Smooth muscle cell (in vitro differentiated cells): ENCODE data around the gene RAPGEF1. TPM values are rescaled to one million over a fixed set of nuclear protein-coding genes. Genes with fewer than 3 reads are reported as not detected.

ENCODE experiments used
- DNase-seq: peaks from one replicate; lab custom pipeline; 2025; ENCODE audit not compliant: unreplicated experiment; lab: John Stamatoyannopoulos, UW
- H2AFZ ChIP-seq: fragments of 200-600 bp; sonication (generic); 2 replicates; pipeline ENCODE4 v1.6.0; 2016; ENCODE audit warnings: antibody characterized with exemption, low read depth, mild to moderate bottlenecking
- H3F3A ChIP-seq: fragments of 200-600 bp; sonication (generic); 2 replicates; pipeline ENCODE4 v1.6.0; 2017; ENCODE audit warnings: antibody characterized with exemption, low read depth
- H3K27ac ChIP-seq: fragments of 200-600 bp; sonication (generic); 2 replicates; pipeline ENCODE4 v1.5.1; 2016; ENCODE audit warnings: low read depth, mild to moderate bottlenecking
- H3K27me3 ChIP-seq: fragments of 200-600 bp; sonication (generic); 2 replicates; pipeline ENCODE4 v1.6.1; 2016; ENCODE audit warnings: low read depth, mild to moderate bottlenecking
- H3K36me3 ChIP-seq: fragments of 200-600 bp; sonication (generic); 2 replicates; pipeline ENCODE4 v1.5.1; 2016; ENCODE audit warnings: low read depth
- H3K4me1 ChIP-seq: fragments of 200-600 bp; sonication (generic); 2 replicates; pipeline ENCODE4 v1.5.1; 2016; ENCODE audit warnings: low read depth
- H3K4me2 ChIP-seq: fragments of 200-600 bp; sonication (generic); 2 replicates; pipeline ENCODE4 v1.6.0; 2016; ENCODE audit warnings: mild to moderate bottlenecking
- H3K4me3 ChIP-seq: fragments of 200-600 bp; sonication (generic); 2 replicates; pipeline ENCODE4 v1.5.1; 2016; ENCODE audit warnings: mild to moderate bottlenecking
- H3K79me2 ChIP-seq: fragments of 200-600 bp; sonication (generic); 2 replicates; pipeline ENCODE4 v1.6.0; 2016; ENCODE audit warnings: low read depth, mild to moderate bottlenecking
- H3K9ac ChIP-seq: fragments of 200-600 bp; sonication (generic); 2 replicates; pipeline ENCODE4 v1.6.0; 2016; ENCODE audit warnings: low read depth
- H3K9me3 ChIP-seq: fragments of 200-600 bp; sonication (generic); replicated peaks from 2 replicates; pipeline ENCODE4 v1.5.1; 2016; ENCODE audit warnings: low read depth
- H4K20me1 ChIP-seq: fragments of 200-600 bp; sonication (generic); 2 replicates; pipeline ENCODE4 v1.6.0; 2016; ENCODE audit warnings: low read depth
- WGBS: methylation state at CpG from one replicate; pipeline ENCODE4 v1.1.7; 2016; ENCODE audit warnings: low lambda C conversion rate; 5-methylcytosine and 5-hydroxymethylcytosine counted together
- polyA plus RNA-seq: library from polyadenylated mRNA; unstranded; fragments of >200 nt; fragmentation: Nextera tagmentation; extraction: Ambion mirVana; gene quantifications from 2 replicates; pipeline ENCODE4 v1.2.1, GENCODE V29; 2016
- total RNA-seq: library from RNA; depleted of rRNA; stranded (reverse); fragments of >200 nt; gene quantifications from 2 replicates; pipeline ENCODE4 v1.2.3, GENCODE V29; 2014
- TF ChIP-seq, protein P1 (sequence below): fragments of 200-600 bp; sonication (generic); IDR thresholded peaks from 2 replicates; pipeline ENCODE4 v1.5.1; 2017; ENCODE audit warnings: borderline replicate concordance, mild to moderate bottlenecking, antibody characterized with exemption; ENCODE audit not compliant: insufficient read depth, poor library complexity, severe bottlenecking

Gene RAPGEF1
- total and polyA plus RNA-seq, 2 experiments from 2014 or later, result 16.4 to 17.8 TPM

DNA sequence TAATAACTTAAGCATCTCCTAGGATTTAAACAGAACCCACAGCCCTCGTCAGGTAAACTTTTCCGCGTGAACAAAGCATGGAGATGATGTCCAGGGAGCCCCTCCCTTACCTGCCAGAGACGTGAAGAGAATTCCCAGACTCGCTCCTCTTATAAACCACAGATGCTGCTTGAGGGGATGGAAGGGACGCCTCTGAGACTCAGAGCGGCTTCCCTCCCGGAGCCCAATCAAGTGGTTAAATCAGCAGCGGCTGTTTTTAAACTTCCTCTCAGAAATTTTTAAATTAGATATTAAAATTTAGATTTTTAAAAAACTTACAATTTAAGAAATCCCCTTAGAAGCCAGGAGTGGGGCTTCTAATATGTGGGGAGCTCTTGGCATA is 71.8 kb downstream of the RAPGEF1 start:
- peaks cover 25% of the 10 kb centered on the region for H3K79me2 ChIP-seq
- no peak for DNase-seq
- H3K27me3 ChIP-seq, result no peaks in the 10 kb centered on the region
- H2AFZ ChIP-seq, result no peak overlapping the region
- peak overlapping the region; percentile 74 for H3K27ac ChIP-seq
- WGBS, result 65% methylated on average over 9 of the region's 9 CpGs
- no peak overlapping the region for H3K9ac ChIP-seq
- no peaks in the 10 kb centered on the region for H3K9me3 ChIP-seq
- H3K4me2 ChIP-seq, result peak overlapping the region; percentile 64
- H3K4me1 ChIP-seq, result peaks cover 23% of the 10 kb centered on the region
- H4K20me1 ChIP-seq, result peaks cover 73% of the 10 kb centered on the region
- H3K36me3 ChIP-seq, result no peaks in the 10 kb centered on the region
- peaks cover 3% of the 10 kb centered on the region for H3F3A ChIP-seq
- TF ChIP-seq, protein P1, sequence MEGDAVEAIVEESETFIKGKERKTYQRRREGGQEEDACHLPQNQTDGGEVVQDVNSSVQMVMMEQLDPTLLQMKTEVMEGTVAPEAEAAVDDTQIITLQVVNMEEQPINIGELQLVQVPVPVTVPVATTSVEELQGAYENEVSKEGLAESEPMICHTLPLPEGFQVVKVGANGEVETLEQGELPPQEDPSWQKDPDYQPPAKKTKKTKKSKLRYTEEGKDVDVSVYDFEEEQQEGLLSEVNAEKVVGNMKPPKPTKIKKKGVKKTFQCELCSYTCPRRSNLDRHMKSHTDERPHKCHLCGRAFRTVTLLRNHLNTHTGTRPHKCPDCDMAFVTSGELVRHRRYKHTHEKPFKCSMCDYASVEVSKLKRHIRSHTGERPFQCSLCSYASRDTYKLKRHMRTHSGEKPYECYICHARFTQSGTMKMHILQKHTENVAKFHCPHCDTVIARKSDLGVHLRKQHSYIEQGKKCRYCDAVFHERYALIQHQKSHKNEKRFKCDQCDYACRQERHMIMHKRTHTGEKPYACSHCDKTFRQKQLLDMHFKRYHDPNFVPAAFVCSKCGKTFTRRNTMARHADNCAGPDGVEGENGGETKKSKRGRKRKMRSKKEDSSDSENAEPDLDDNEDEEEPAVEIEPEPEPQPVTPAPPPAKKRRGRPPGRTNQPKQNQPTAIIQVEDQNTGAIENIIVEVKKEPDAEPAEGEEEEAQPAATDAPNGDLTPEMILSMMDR, result no peak
- H3K4me3 ChIP-seq, result no peak overlapping the region

DNA sequence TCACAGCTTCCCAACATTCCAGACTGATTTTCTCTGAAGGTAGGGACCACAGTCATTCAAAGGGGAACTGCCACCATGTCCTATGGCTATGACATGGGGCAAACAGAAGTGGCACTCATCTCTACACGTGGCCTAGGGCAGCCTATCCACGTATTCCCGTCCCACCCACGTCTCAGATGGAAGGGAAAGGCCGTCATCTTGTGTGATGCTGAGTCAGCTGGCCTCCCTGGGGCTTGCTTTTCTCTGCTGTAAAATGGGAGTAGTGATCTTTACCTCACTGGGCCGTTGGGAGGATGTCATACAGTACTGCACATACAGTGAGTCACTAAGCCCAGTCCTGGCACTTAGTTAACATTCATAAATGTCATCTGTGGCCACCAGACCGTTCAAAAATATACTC is 72.3 kb downstream of the RAPGEF1 start:
- H3K4me1 ChIP-seq, result peaks cover 23% of the 10 kb centered on the region
- TF ChIP-seq, protein P1, result no peak
- peaks cover 70% of the 10 kb centered on the region for H4K20me1 ChIP-seq
- WGBS, result 63% methylated on average over 7 of the region's 7 CpGs
- H3K9ac ChIP-seq, result no peak overlapping the region
- no peaks in the 10 kb centered on the region for H3K9me3 ChIP-seq
- H3K4me2 ChIP-seq, result peak overlapping the region; percentile 64
- H3K36me3 ChIP-seq, result no peaks in the 10 kb centered on the region
- peak overlapping the region; percentile 74 for H3K27ac ChIP-seq
- DNase-seq, result no peak
- H3K4me3 ChIP-seq, result no peak overlapping the region
- H2AFZ ChIP-seq, result no peak overlapping the region
- peaks cover 3% of the 10 kb centered on the region for H3F3A ChIP-seq
- H3K27me3 ChIP-seq, result no peaks in the 10 kb centered on the region
- H3K79me2 ChIP-seq, result peaks cover 20% of the 10 kb centered on the region

DNA sequence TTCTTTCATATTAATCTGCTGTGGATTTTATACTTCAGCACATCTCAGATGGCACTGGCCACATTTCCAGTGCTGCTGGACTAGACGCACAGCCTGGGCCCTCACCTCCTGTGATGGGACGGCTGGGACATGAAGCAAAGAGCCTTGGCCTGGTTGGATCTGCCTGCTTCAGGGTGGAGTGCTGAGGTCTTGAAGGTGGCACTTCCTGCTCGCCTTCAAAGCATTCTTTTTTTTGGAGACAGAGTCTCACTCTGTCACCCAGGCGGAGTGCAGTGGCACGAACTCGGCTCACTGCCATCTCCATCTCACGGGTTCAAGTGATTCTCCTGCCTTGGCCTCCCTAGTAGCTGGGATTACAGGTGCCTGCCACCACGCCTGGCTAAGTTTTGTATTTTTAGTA is 73.1 kb downstream of the RAPGEF1 start:
- no peaks in the 10 kb centered on the region for H3K27me3 ChIP-seq
- TF ChIP-seq, protein P1, result no peak
- H3K36me3 ChIP-seq, result no peaks in the 10 kb centered on the region
- 98% methylated on average over 8 of the region's 8 CpGs for WGBS
- H3K27ac ChIP-seq, result no peak overlapping the region
- H4K20me1 ChIP-seq, result peaks cover 62% of the 10 kb centered on the region
- no peaks in the 10 kb centered on the region for H3K9me3 ChIP-seq
- peaks cover 21% of the 10 kb centered on the region for H3K79me2 ChIP-seq
- peaks cover 3% of the 10 kb centered on the region for H3F3A ChIP-seq
- no peak overlapping the region for H2AFZ ChIP-seq
- peaks cover 23% of the 10 kb centered on the region for H3K4me1 ChIP-seq
- no peak overlapping the region for H3K4me3 ChIP-seq
- DNase-seq, result no peak
- H3K9ac ChIP-seq, result no peak overlapping the region
- no peak overlapping the region for H3K4me2 ChIP-seq

DNA sequence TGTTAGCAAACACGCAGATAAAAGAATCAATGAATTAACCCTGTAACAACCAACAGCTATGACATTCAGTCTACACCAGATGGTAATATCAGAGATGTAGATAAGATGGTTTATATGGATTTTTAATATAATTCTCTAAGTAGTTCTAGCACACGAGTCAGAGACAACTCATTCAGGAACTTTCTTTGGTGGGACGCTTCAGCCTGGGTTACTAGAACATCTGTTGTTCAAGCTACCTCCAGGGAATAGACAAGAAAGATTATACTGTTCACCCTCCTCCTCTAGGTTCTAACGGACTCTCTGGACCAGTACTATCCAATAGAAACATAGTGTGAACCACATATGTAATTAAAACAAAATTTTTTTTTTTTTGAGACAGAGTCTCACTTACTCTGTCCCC is 73.8 kb downstream of the RAPGEF1 start:
- Histone ChIP-seq H3K4me2 (no peak overlapping the region), H3K9me3 (no peaks in the 10 kb centered on the region), H3K79me2 (peaks cover 27% of the 10 kb centered on the region), H3K27me3 (no peaks in the 10 kb centered on the region), H3K9ac (no peak overlapping the region), H3K4me3 (no peak overlapping the region), H3K36me3 (no peaks in the 10 kb centered on the region), H3K27ac (no peak overlapping the region), H3K4me1 (peaks cover 23% of the 10 kb centered on the region), H4K20me1 (peaks cover 56% of the 10 kb centered on the region), H3F3A (peaks cover 3% of the 10 kb centered on the region), H2AFZ (no peak overlapping the region)
- 86% methylated on average over 4 of the region's 4 CpGs for WGBS
- TF ChIP-seq, protein P1, result no peak
- no peak for DNase-seq
